Liver (tissue), 3 donors: ENCODE results near the gene GRAMD1C.
A peak's percentile ranks its signal among the peaks of the same experiment; 100 is the strongest.

Source experiments
- EGR1 ChIP-seq, 2 donors: IDR thresholded peaks; 2 replicates each; pipeline ENCODE4 v1.6.1; 2016 to 2018; ENCODE audit warnings: antibody characterized with exemption in 2 of 2, low read depth in 2 of 2
- HNF4A ChIP-seq, 2 donors: conservative IDR thresholded peaks; 2 replicates each; pipeline ENCODE4 v1.6.1; 2016; ENCODE audit warnings: antibody characterized with exemption in 2 of 2, mild to moderate bottlenecking in 2 of 2
- HNF4G ChIP-seq: IDR thresholded peaks from 2 replicates; pipeline ENCODE4 v1.6.1; 2016; ENCODE audit warnings: antibody characterized with exemption
- MAX ChIP-seq: IDR thresholded peaks from 2 replicates; pipeline ENCODE4 v1.6.1; 2016; ENCODE audit warnings: antibody characterized with exemption
- RAD21 ChIP-seq, 2 donors: IDR thresholded peaks; 2 replicates each; pipeline ENCODE4 v1.6.1; 2016; ENCODE audit warnings: antibody characterized with exemption in 2 of 2, mild to moderate bottlenecking in 2 of 2
- YY1 ChIP-seq: IDR thresholded peaks from 2 replicates; pipeline ENCODE4 v1.6.1; 2016; ENCODE audit warnings: antibody characterized with exemption, mild to moderate bottlenecking
- TF ChIP-seq, protein P1 (sequence below): IDR thresholded peaks from 2 replicates; pipeline ENCODE4 v1.6.1; 2016; ENCODE audit warnings: antibody characterized with exemption
- TF ChIP-seq, protein P2 (sequence below): fragments of 150-350 bp; IDR thresholded peaks from 2 replicates; pipeline ENCODE4 v1.5.1; 2017; ENCODE audit warnings: improper control_type of control experiment, low read depth, low read length; ENCODE audit not compliant: missing input control
- donor health status: healthy.
- donor health status: healthy.

DNA sequence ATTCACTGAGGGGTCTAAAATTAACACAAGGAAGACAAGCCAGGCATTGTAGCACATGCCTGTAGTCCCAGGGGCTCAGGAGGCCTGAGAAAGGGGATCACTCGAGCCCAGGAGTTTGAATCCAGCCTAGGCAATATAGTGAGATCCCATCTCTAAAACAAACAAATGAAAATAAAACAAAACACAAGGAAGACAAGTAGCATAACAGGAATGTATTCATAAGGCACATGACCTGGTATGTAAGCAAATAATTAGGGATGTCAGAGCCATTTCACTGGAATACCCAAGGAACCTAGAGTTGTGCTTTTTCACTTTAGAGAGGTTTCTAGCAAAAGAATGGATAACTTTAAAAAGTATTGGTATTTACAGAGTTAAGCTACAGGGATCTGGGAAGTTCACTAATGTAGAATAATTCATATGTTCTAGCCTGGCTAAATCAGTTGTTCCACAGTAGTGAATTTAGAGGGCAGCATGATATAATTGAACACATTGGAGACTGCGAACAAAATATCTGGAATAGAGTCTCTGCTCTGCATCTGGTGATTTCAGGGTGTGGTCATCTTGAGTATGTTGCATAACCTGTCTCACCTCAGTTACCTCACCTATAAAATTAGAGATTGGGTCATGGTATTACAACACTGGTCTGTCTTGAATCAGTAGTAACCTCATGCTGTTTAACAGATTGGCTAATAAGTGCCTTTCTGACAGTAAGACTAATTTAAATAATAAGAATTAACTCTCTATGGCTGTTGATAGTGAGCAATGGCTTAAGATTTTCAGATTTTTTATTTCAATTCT, 9.3 kb downstream of the GRAMD1C start:
- TF ChIP-seq, protein P1, sequence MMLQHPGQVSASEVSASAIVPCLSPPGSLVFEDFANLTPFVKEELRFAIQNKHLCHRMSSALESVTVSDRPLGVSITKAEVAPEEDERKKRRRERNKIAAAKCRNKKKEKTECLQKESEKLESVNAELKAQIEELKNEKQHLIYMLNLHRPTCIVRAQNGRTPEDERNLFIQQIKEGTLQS = peak; percentile 52
- TF ChIP-seq HNF4A (conservative IDR thresholded peaks at IDR 0.05) = peak in 1 of 2 donors; percentile 7
- TF ChIP-seq, protein P2, sequence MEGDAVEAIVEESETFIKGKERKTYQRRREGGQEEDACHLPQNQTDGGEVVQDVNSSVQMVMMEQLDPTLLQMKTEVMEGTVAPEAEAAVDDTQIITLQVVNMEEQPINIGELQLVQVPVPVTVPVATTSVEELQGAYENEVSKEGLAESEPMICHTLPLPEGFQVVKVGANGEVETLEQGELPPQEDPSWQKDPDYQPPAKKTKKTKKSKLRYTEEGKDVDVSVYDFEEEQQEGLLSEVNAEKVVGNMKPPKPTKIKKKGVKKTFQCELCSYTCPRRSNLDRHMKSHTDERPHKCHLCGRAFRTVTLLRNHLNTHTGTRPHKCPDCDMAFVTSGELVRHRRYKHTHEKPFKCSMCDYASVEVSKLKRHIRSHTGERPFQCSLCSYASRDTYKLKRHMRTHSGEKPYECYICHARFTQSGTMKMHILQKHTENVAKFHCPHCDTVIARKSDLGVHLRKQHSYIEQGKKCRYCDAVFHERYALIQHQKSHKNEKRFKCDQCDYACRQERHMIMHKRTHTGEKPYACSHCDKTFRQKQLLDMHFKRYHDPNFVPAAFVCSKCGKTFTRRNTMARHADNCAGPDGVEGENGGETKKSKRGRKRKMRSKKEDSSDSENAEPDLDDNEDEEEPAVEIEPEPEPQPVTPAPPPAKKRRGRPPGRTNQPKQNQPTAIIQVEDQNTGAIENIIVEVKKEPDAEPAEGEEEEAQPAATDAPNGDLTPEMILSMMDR = no peak
- TF ChIP-seq MAX = no peak
- no peak for TF ChIP-seq EGR1 (IDR thresholded peaks at IDR 0.05; ENCODE audit: low read depth in 2 of 2)
- no peak for TF ChIP-seq YY1
- no peak for TF ChIP-seq RAD21 (IDR thresholded peaks at IDR 0.05)
- no peak for TF ChIP-seq HNF4G
